Retinal pigment epithelial cell (primary cell): Measurements from ENCODE around the gene PRKCH.

Source experiments
- DNase-seq: peaks from one replicate; pipeline ENCODE4 v3.0.0-alpha.2; 2010; ENCODE audit warnings: low read depth
- H3K4me3 ChIP-seq: 2 replicates; pipeline ENCODE4 v1.5.1; 2011; ENCODE audit warnings: mild to moderate bottlenecking, low read length, control low read depth, moderate library complexity
- CTCF ChIP-seq: conservative IDR thresholded peaks from 2 replicates; pipeline ENCODE4 v1.5.1; 2011; ENCODE audit warnings: low read depth, low read length, control low read depth, inconsistent platforms

The PRKCH gene

DNA sequence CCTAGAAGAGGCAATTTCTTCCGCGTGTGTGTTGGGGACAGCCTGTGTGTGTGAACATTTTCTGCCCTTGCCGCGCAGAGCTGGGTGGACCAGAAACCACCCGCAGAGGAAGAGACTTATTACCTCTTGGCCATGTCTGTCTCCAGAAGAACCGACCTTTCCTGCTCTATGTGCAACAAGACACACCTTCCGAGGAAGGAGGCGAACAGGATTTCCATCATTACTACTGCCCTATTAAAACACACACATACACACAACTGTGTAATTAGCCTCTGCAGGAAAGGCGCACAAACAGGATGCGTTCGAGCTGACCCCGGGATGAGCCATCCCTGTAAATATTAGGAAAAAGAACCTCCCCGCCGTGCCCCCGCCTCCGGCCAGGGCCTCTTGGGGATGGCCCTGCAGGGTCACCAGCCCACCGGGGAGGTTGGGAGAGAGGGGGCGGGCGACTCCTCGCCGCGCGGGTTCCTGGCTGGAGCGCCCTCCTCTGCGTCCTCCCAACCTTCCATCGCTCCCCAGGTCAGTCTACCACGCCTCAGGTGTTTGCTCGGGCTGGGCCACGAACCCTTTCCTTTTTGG lies 484 bp upstream of the PRKCH start:
- DNase-seq: no peak
- peak overlapping the region; percentile 44 for H3K4me3 ChIP-seq
- TF ChIP-seq CTCF: no peak

GRCh38 chr14:61322011-61322798 lies 826 bp downstream of the PRKCH start:
- no peak for TF ChIP-seq CTCF
- H3K4me3 ChIP-seq: peak overlapping the region; percentile 44
- no peak for DNase-seq

DNA sequence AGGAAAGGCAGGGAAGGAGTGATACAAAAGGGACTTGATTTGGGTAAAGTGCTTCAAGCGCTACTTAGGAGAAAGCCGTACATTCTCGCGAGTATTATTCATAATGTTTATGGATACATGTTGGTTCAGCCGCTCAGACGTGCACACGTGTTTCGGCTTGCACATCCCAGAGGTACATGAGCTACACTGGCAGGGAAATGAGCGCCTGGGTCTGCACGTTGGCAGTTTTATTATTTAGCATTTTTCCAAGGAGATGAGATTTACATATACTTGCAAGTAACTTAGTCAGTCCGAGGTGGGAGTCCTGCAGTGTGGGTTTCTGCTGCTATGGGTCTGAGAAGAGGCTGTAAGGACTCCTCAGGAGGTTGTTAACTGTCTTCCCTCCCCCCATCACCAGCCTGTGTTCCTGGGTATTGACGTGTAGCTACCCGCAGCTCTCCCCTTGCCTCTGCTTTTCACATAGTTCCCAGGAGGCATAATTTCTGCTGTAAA lies 1.5 kb downstream of the PRKCH start:
- TF ChIP-seq CTCF: no peak
- DNase-seq: no peak
- H3K4me3 ChIP-seq: peak overlapping the region; percentile 44

GRCh38 chr14:61323970-61324369 lies 2.6 kb downstream of the PRKCH start:
- DNase-seq: no peak
- no peak overlapping the region for H3K4me3 ChIP-seq
- no peak for TF ChIP-seq CTCF

DNA sequence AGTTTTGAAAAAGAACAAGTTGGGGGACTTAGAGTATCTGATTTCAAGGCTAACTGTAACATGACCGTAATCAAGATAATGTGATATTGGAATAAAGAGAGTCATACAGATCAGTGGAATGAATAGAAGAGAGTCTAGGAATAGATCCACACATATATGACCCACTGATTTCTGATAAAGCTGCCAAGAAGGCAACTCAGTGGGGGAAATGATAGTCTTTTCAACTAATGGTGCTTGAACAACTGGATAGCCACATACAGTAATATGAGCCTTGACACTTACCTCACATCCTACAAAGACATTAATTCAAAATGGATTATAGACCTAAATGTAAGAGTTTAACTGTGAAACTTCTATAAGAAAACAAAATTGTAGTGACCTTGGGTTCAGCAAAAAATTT lies 3.8 kb downstream of the PRKCH start:
- DNase-seq: no peak
- H3K4me3 ChIP-seq: no peak overlapping the region
- TF ChIP-seq CTCF: no peak

DNA sequence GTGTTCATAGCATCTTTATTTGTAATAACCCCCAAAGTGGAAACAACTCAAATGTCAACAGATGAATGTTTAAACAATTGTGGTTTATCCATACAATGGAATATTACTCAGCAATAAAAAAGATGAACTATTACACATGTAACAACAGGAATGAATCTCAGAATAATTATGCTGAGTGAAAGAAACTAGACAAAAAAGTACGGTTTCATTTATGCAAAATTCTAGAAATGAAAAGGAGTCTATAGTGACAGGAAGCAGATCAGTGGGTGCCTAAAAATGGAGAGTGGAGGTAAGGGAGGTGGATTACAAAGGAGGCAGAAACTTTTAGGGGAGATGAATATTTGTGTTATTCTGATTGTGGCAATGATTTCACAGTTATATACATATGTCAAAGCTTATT lies 4.8 kb downstream of the PRKCH start:
- no peak for DNase-seq
- TF ChIP-seq CTCF: no peak
- no peak overlapping the region for H3K4me3 ChIP-seq

DNA sequence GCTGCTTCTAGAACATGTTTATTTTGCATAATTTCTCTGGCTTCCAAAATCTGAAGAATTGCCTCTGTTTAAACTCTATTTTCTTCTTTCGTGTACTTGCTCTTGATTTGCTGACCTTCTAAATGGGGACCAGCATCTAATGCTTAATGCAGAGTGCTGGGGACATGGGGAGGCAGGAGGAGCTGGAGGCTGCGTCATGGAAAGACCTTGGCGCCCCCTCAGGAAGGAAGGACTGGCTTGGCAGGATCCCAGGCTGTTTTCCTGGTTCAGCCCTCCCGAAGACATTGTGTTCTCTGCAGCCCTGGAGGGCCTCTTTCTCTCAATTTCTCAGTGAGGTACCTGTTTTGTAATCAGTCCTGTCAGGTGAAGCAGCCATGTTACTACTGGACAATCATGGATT lies 5.5 kb downstream of the PRKCH start:
- no peak for TF ChIP-seq CTCF
- H3K4me3 ChIP-seq: no peak overlapping the region
- no peak for DNase-seq
